ENCODE results near the gene TSHZ2. TPM values are rescaled to one million over a fixed set of nuclear protein-coding genes. Genes with fewer than 3 reads are reported as not detected.
A peak's percentile ranks its signal among the peaks of the same experiment; 100 is the strongest.

The TSHZ2 gene
- total RNA-seq, 5 donors from 2014 or later (not counting 1 experiment from before 2014, with no cell fraction given), result 20.2 to 42.9 (median 25.8) TPM

GRCh38 chr20:53208110-53208832 is 236.1 kb downstream of the TSHZ2 start:
- H3K9me3 ChIP-seq, result no peaks in the 10 kb centered on the region
- peak overlapping the region; percentile 48 for H3K27ac ChIP-seq (ENCODE audit: low read length)
- ChIA-PET POLR2A (interaction anchor here in 1 of 2 donors (0.6 kb wide), 1 partner anchor 941 kb away, joined by 8 read pairs; no protein-coding TSS in a partner anchor), CTCF (interaction anchor here (0.6 to 1.1 kb wide), 8 partner anchors 8 to 979 kb away, joined by 3 to 5 read pairs (median 4); no protein-coding TSS in a partner anchor)
- no peak overlapping the region for H3K4me3 ChIP-seq (ENCODE audit: control insufficient read depth in 1 of 2, extremely low read depth in 1 of 2, low read length in 1 of 2)
- peaks cover 0 to 19% of the 10 kb centered on the region in 2 experiments for H3K4me1 ChIP-seq (ENCODE audit: control insufficient read depth in 1 of 2, extremely low read depth in 1 of 2, insufficient read depth in 2 of 2, low read length in 2 of 2)
- no peaks in the 10 kb centered on the region for H3K36me3 Mint-ChIP-seq
- H3K9me3 Mint-ChIP-seq, result no peaks in the 10 kb centered on the region
- peak overlapping the region; percentile 37 to 46 (median 44) for H3K4me3 Mint-ChIP-seq
- H3K36me3 ChIP-seq (ENCODE audit: control insufficient read depth in 2 of 2, extremely low read depth in 1 of 2, insufficient read depth in 1 of 2, low read length in 1 of 2), result no peaks in the 10 kb centered on the region
- peak; percentile 57 to 87 (median 83) for ATAC-seq (replicated peaks in 1 of 4)
- H3K27me3 Mint-ChIP-seq, result peaks cover 1 to 7% of the 10 kb centered on the region in 2 donors
- peak in 24 of 35 experiments; percentile 2 to 37 (median 12) for DNase-seq
- peak overlapping the region; percentile 76 to 82 for H3K27ac Mint-ChIP-seq
- H3K27me3 ChIP-seq (replicated peaks in 1 of 2; ENCODE audit: control insufficient read depth in 2 of 2, extremely low read depth in 1 of 2, insufficient read depth in 2 of 2, low read length in 1 of 2), result no peaks in the 10 kb centered on the region
- peaks cover 16 to 40% (median 21%) of the 10 kb centered on the region in 3 donors for H3K4me1 Mint-ChIP-seq
- 80% methylated on average over 1 of the region's 11 CpGs for WGBS (ENCODE audit: insufficient coverage)

- no peak overlapping the region for H3K4me3 ChIP-seq (ENCODE audit: control insufficient read depth in 1 of 2, extremely low read depth in 1 of 2, low read length in 1 of 2)
- H3K4me1 Mint-ChIP-seq, result peaks cover 26 to 55% (median 30%) of the 10 kb centered on the region in 3 donors
- 75% methylated on average over 10 of the region's 13 CpGs for WGBS (ENCODE audit: insufficient coverage)
- no peaks in the 10 kb centered on the region for H3K9me3 ChIP-seq
- no peaks in the 10 kb centered on the region for H3K36me3 ChIP-seq (ENCODE audit: control insufficient read depth in 2 of 2, extremely low read depth in 1 of 2, insufficient read depth in 1 of 2, low read length in 1 of 2)
- POLR2A ChIA-PET, result no interaction called here
- CTCF ChIA-PET, result no interaction called here
- no peaks in the 10 kb centered on the region for H3K36me3 Mint-ChIP-seq
- no peaks in the 10 kb centered on the region for H3K27me3 ChIP-seq (replicated peaks in 1 of 2; ENCODE audit: control insufficient read depth in 2 of 2, extremely low read depth in 1 of 2, insufficient read depth in 2 of 2, low read length in 1 of 2)
- H3K27me3 Mint-ChIP-seq, result peaks cover 1 to 7% of the 10 kb centered on the region in 2 donors
- peaks cover 0 to 26% of the 10 kb centered on the region in 2 experiments for H3K4me1 ChIP-seq (ENCODE audit: control insufficient read depth in 1 of 2, extremely low read depth in 1 of 2, insufficient read depth in 2 of 2, low read length in 2 of 2)
- no peaks in the 10 kb centered on the region for H3K9me3 Mint-ChIP-seq
- no peak overlapping the region for H3K27ac Mint-ChIP-seq
- H3K4me3 Mint-ChIP-seq, result no peak overlapping the region
- DNase-seq, result no peak
- no peak for ATAC-seq (replicated peaks in 1 of 4)
- H3K27ac ChIP-seq (ENCODE audit: low read length), result no peak overlapping the region
These were observed 237.9 kb downstream of the TSHZ2 start for GRCh38 chr20:53210041-53210440.

- Mint-ChIP-seq H3K4me3 (no peak overlapping the region), H3K4me1 (peaks cover 32 to 58% (median 37%) of the 10 kb centered on the region in 3 donors), H3K27me3 (peaks cover 1 to 7% of the 10 kb centered on the region in 2 donors), H3K36me3 (no peaks in the 10 kb centered on the region), H3K27ac (no peak overlapping the region), H3K9me3 (no peaks in the 10 kb centered on the region)
- DNase-seq, result no peak
- ChIA-PET CTCF (interaction anchor here in 1 of 2 donors (0.6 kb wide), 1 partner anchor 438 kb away, joined by 3 read pairs; no protein-coding TSS in a partner anchor), POLR2A (no interaction called here)
- WGBS (ENCODE audit: insufficient coverage), result 95% methylated on average over 3 of the region's 3 CpGs
- Histone ChIP-seq H3K27ac (ENCODE audit: low read length) (no peak overlapping the region), H3K4me1 (ENCODE audit: control insufficient read depth in 1 of 2, extremely low read depth in 1 of 2, insufficient read depth in 2 of 2, low read length in 2 of 2) (peaks cover 0 to 30% of the 10 kb centered on the region in 2 experiments), H3K36me3 (ENCODE audit: control insufficient read depth in 2 of 2, extremely low read depth in 1 of 2, insufficient read depth in 1 of 2, low read length in 1 of 2) (no peaks in the 10 kb centered on the region), H3K4me3 (ENCODE audit: control insufficient read depth in 1 of 2, extremely low read depth in 1 of 2, low read length in 1 of 2) (no peak overlapping the region), H3K27me3 (replicated peaks in 1 of 2; ENCODE audit: control insufficient read depth in 2 of 2, extremely low read depth in 1 of 2, insufficient read depth in 2 of 2, low read length in 1 of 2) (no peaks in the 10 kb centered on the region), H3K9me3 (no peaks in the 10 kb centered on the region)
- no peak for ATAC-seq (replicated peaks in 1 of 4)
These were observed 238.8 kb downstream of the TSHZ2 start for GRCh38 chr20:53210931-53211330.

GRCh38 chr20:53212018-53212417 is 239.9 kb downstream of the TSHZ2 start:
- ATAC-seq (replicated peaks in 1 of 4) (no peak), DNase-seq (no peak)
- POLR2A ChIA-PET, result no interaction called here
- CTCF ChIA-PET, result interaction anchor here (0.7 to 0.9 kb wide), 2 partner anchors 12 to 685 kb away, joined by 3 to 4 read pairs; no protein-coding TSS in a partner anchor
- H3K4me3 ChIP-seq (ENCODE audit: control insufficient read depth in 1 of 2, extremely low read depth in 1 of 2, low read length in 1 of 2), result no peak overlapping the region
- peaks cover 0 to 40% of the 10 kb centered on the region in 2 experiments for H3K4me1 ChIP-seq (ENCODE audit: control insufficient read depth in 1 of 2, extremely low read depth in 1 of 2, insufficient read depth in 2 of 2, low read length in 2 of 2)
- peaks cover 40 to 62% (median 43%) of the 10 kb centered on the region in 3 donors for H3K4me1 Mint-ChIP-seq
- H3K27me3 ChIP-seq (replicated peaks in 1 of 2; ENCODE audit: control insufficient read depth in 2 of 2, extremely low read depth in 1 of 2, insufficient read depth in 2 of 2, low read length in 1 of 2), result peaks cover 0 to 7% of the 10 kb centered on the region in 2 experiments
- H3K27ac ChIP-seq (ENCODE audit: low read length), result no peak overlapping the region
- H3K27ac Mint-ChIP-seq, result peak overlapping the region in 1 of 2 donors; percentile 3
- 93% methylated on average over 3 of the region's 5 CpGs for WGBS (ENCODE audit: insufficient coverage)
- peaks cover 1 to 2% of the 10 kb centered on the region in 2 donors for H3K27me3 Mint-ChIP-seq
- no peaks in the 10 kb centered on the region for H3K36me3 ChIP-seq (ENCODE audit: control insufficient read depth in 2 of 2, extremely low read depth in 1 of 2, insufficient read depth in 1 of 2, low read length in 1 of 2)
- no peak overlapping the region for H3K4me3 Mint-ChIP-seq
- H3K9me3 Mint-ChIP-seq, result no peaks in the 10 kb centered on the region
- H3K9me3 ChIP-seq, result no peaks in the 10 kb centered on the region
- H3K36me3 Mint-ChIP-seq, result no peaks in the 10 kb centered on the region

GRCh38 chr20:53214392-53214791 is 242.2 kb downstream of the TSHZ2 start:
- no peak for DNase-seq
- no peaks in the 10 kb centered on the region for H3K9me3 ChIP-seq
- no peak overlapping the region for H3K27ac ChIP-seq (ENCODE audit: low read length)
- POLR2A ChIA-PET, result no interaction called here
- H3K27me3 ChIP-seq (replicated peaks in 1 of 2; ENCODE audit: control insufficient read depth in 2 of 2, extremely low read depth in 1 of 2, insufficient read depth in 2 of 2, low read length in 1 of 2), result peaks cover 0 to 10% of the 10 kb centered on the region in 2 experiments
- Mint-ChIP-seq H3K27me3 (peaks cover 0 to 1% of the 10 kb centered on the region in 2 donors), H3K4me1 (peaks cover 29 to 45% (median 29%) of the 10 kb centered on the region in 3 donors), H3K9me3 (no peaks in the 10 kb centered on the region), H3K36me3 (no peaks in the 10 kb centered on the region), H3K4me3 (peak overlapping the region in 1 of 3 donors; percentile 4), H3K27ac (peak overlapping the region; percentile 62 to 94)
- H3K36me3 ChIP-seq (ENCODE audit: control insufficient read depth in 2 of 2, extremely low read depth in 1 of 2, insufficient read depth in 1 of 2, low read length in 1 of 2), result no peaks in the 10 kb centered on the region
- ATAC-seq (replicated peaks in 1 of 4), result no peak
- no peak overlapping the region for H3K4me3 ChIP-seq (ENCODE audit: control insufficient read depth in 1 of 2, extremely low read depth in 1 of 2, low read length in 1 of 2)
- peaks cover 0 to 23% of the 10 kb centered on the region in 2 experiments for H3K4me1 ChIP-seq (ENCODE audit: control insufficient read depth in 1 of 2, extremely low read depth in 1 of 2, insufficient read depth in 2 of 2, low read length in 2 of 2)
- WGBS (ENCODE audit: insufficient coverage), result 83% methylated on average over 3 of the region's 7 CpGs
- CTCF ChIA-PET, result interaction anchor here in 1 of 2 donors (0.7 to 2.7 kb wide), 3 partner anchors 902 to 1015 kb away, joined by 3 to 20 read pairs (median 4); no protein-coding TSS in a partner anchor

DNA sequence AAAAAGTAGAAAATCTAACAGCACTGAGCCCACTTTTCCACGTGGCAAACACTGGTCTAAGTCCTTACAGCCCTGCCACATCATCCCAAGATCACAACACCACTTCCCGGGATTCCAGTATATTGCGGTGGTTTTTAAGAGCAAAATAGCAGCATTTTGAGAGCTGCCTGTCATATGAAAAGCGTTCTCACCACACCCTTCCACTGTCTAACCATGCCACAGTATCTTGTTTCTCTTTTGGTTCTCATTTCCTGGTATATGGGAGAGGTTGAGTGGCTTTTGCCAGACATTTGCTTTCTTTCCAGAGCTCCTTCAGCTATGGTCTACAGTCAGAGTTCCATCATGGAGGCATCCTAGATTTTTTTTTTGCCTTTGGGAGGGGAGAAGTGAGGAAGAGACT is 243.0 kb downstream of the TSHZ2 start:
- WGBS (ENCODE audit: insufficient coverage), result 54% methylated on average over 3 of the region's 4 CpGs
- Histone ChIP-seq H3K36me3 (ENCODE audit: control insufficient read depth in 2 of 2, extremely low read depth in 1 of 2, insufficient read depth in 1 of 2, low read length in 1 of 2) (no peaks in the 10 kb centered on the region), H3K27me3 (replicated peaks in 1 of 2; ENCODE audit: control insufficient read depth in 2 of 2, extremely low read depth in 1 of 2, insufficient read depth in 2 of 2, low read length in 1 of 2) (peaks cover 0 to 10% of the 10 kb centered on the region in 2 experiments), H3K27ac (ENCODE audit: low read length) (peak overlapping the region; percentile 43), H3K4me1 (ENCODE audit: control insufficient read depth in 1 of 2, extremely low read depth in 1 of 2, insufficient read depth in 2 of 2, low read length in 2 of 2) (peaks cover 0 to 23% of the 10 kb centered on the region in 2 experiments), H3K9me3 (no peaks in the 10 kb centered on the region), H3K4me3 (ENCODE audit: control insufficient read depth in 1 of 2, extremely low read depth in 1 of 2, low read length in 1 of 2) (no peak overlapping the region)
- Mint-ChIP-seq H3K9me3 (no peaks in the 10 kb centered on the region), H3K27me3 (no peaks in the 10 kb centered on the region), H3K4me1 (peaks cover 29 to 41% (median 29%) of the 10 kb centered on the region in 3 donors), H3K4me3 (peak overlapping the region in 2 of 3 donors; percentile 32 to 35), H3K27ac (peak overlapping the region; percentile 90 to 94), H3K36me3 (no peaks in the 10 kb centered on the region)
- DNase-seq (peak in 1 of 35 experiments; percentile 40), ATAC-seq (replicated peaks in 1 of 4) (peak; percentile 59 to 78 (median 68))
- POLR2A ChIA-PET, result no interaction called here
- CTCF ChIA-PET, result interaction anchor here (0.6 to 2.7 kb wide), 8 partner anchors 121 to 1016 kb away, joined by 3 to 20 read pairs (median 3); no protein-coding TSS in a partner anchor

Measured in T-cell (primary cell).